DMS53 treated with DMSO at 0.1 percent for 48 hours (cell line): ENCODE results near the gene NUP214.
"Not testable (repeated sequence)": the region's sequence is repeated elsewhere in the genome, so short reads cannot be mapped to it uniquely, and the experiment has no call there.

Experiments
- DNase-seq: peaks from one replicate; lab custom pipeline; 2025; ENCODE audit not compliant: unreplicated experiment; lab: John Stamatoyannopoulos, UW

NUP214 gene

GRCh38 chr9:131158673-131159072 is 33.3 kb downstream of the NUP214 start:
- not testable (repeated sequence) for DNase-seq

- DNase-seq = peak; percentile 81
Observed at GRCh38 chr9:131160416-131161112, 35.2 kb downstream of the NUP214 start.

GRCh38 chr9:131161585-131161984 is 36.2 kb downstream of the NUP214 start:
- DNase-seq = no peak

GRCh38 chr9:131162886-131163285 is 37.5 kb downstream of the NUP214 start:
- DNase-seq = no peak

- DNase-seq = no peak
Observed at GRCh38 chr9:131165523-131165922, 40.1 kb downstream of the NUP214 start.

GRCh38 chr9:131167146-131167692 is 41.8 kb downstream of the NUP214 start:
- DNase-seq = no peak

GRCh38 chr9:131167936-131168335 is 42.5 kb downstream of the NUP214 start:
- no peak for DNase-seq

- DNase-seq = no peak
Observed at GRCh38 chr9:131169563-131170240, 44.3 kb downstream of the NUP214 start.

- no peak for DNase-seq
Observed at GRCh38 chr9:131173995-131174394, 48.6 kb downstream of the NUP214 start.

- DNase-seq = no peak
Observed at GRCh38 chr9:131174681-131175239, 49.4 kb downstream of the NUP214 start.

- DNase-seq = no peak
Observed at GRCh38 chr9:131177898-131178297, 52.5 kb downstream of the NUP214 start.

- DNase-seq = peak; percentile 48
Observed at GRCh38 chr9:131178382-131178781, 53.0 kb downstream of the NUP214 start.

- DNase-seq = no peak
Observed at GRCh38 chr9:131178926-131179325, 53.5 kb downstream of the NUP214 start.

- no peak for DNase-seq
Observed at GRCh38 chr9:131179561-131180219, 54.3 kb downstream of the NUP214 start.

GRCh38 chr9:131180454-131180853 is 55.1 kb downstream of the NUP214 start:
- no peak for DNase-seq

- no peak for DNase-seq
Observed at GRCh38 chr9:131181091-131181681, 55.8 kb downstream of the NUP214 start.

- DNase-seq = no peak
Observed at GRCh38 chr9:131185924-131186323, 60.5 kb downstream of the NUP214 start.

GRCh38 chr9:131186622-131187021 is 61.2 kb downstream of the NUP214 start:
- no peak for DNase-seq

- DNase-seq = no peak
Observed at GRCh38 chr9:131187957-131188356, 62.6 kb downstream of the NUP214 start.

GRCh38 chr9:131188976-131189375 is 63.6 kb downstream of the NUP214 start:
- DNase-seq = no peak

GRCh38 chr9:131190191-131190590 is 64.8 kb downstream of the NUP214 start:
- no peak for DNase-seq
